ENCODE data around the gene POPDC2.
"Not testable (repeated sequence)": the region's sequence is repeated elsewhere in the genome, so short reads cannot be mapped to it uniquely, and the experiment has no call there.

POPDC2 gene, protein sequence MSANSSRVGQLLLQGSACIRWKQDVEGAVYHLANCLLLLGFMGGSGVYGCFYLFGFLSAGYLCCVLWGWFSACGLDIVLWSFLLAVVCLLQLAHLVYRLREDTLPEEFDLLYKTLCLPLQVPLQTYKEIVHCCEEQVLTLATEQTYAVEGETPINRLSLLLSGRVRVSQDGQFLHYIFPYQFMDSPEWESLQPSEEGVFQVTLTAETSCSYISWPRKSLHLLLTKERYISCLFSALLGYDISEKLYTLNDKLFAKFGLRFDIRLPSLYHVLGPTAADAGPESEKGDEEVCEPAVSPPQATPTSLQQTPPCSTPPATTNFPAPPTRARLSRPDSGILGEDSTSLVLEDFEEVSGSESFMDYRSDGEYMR

DNA sequence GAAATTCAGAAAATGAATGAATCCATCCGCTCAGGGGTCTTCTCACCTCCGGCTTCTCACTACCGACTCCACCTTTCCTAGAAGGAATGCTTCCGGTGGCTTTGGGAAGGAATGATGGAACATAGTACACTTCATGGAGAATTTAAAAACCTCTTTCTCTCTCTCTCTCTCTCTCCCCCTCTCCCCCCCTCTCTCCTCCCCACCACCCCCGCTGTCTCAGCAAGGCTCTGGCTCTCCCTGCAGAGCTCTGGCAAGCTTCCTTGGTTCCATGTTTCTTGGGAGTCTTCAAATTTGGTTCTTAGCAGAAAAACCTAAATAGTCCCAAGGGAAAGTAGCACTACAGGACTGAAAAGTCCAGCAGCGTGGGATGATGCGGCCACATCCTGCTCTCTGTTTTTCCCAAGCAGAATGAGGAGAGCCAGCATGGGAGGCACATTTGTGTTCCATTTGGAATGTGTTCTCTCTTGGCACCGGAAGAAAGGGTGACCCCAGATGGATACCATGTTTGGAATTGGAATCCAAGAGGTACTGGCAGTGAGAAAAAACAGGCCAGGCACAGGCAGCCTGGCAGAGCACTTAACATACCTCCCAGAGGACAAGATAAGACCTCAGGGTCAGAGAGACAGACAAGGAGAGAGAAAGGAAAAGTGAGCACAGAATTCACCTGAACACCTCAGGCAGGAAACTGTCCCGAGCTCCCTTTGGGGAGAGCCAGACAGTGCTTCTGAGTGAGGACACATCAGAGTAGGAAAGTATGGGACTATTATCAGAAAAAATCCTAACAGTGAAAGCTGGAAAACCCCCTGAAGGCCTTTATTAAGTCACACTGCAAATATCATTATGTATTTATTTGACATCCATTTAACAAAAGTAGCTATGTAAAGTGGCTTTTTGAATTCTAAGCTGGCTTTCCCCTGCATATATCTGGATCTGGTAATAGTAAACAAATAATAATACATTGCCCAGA lies at the start of gene POPDC2:
POPDC2 (minus strand) TSS at position 116 of the 967 bp plus-strand sequence. CDS start 166 bp downstream, outside the sequence.
- no peak for DNase-seq (ENCODE audit: low read depth in 2 of 2)

DNA sequence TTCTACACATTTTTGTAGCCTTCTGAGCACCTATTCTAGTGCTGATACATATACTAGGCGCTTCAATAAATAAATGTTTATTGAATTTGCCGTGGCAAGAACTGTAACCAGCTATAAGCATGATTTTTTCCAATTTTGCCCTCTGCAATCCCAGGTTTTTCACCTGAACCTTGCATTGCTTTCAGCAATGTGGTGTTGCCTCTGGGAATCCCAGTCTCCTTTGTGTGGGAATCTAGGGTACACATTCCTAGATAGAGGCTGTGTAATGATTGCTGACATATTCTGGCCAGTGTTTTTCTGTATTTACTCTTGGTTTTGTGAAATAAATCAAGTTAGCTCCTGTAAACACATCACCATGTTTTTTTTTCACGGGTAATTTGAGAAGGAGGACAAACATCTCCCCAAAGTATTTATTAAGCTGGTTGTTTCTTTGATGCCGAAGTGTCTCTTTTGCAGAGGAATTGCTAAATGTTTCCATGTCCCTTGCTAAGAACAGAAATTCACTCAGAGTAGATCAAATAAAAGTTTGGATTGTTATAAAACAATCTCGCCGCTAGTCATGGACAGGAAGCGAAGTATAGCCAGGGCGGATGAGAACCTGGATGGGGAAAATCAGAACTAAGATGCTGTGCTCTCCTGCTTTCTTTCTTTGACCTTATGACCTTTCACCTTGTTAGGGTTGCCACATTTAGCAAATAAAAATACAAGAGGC lies 43.6 kb upstream of the POPDC2 start:
- no peak for DNase-seq (ENCODE audit: low read depth in 2 of 2)

- DNase-seq (ENCODE audit: low read depth in 2 of 2): peak; percentile 77 to 84
Measured at GRCh38 chr3:119702530-119703527, 42.4 kb upstream of the POPDC2 start, which contains the start of gene CFAP91. Gene CFAP91, plus strand, starts transcription at chr3:119703022. Its CDS starts 77 bp downstream, at chr3:119703099.

DNA sequence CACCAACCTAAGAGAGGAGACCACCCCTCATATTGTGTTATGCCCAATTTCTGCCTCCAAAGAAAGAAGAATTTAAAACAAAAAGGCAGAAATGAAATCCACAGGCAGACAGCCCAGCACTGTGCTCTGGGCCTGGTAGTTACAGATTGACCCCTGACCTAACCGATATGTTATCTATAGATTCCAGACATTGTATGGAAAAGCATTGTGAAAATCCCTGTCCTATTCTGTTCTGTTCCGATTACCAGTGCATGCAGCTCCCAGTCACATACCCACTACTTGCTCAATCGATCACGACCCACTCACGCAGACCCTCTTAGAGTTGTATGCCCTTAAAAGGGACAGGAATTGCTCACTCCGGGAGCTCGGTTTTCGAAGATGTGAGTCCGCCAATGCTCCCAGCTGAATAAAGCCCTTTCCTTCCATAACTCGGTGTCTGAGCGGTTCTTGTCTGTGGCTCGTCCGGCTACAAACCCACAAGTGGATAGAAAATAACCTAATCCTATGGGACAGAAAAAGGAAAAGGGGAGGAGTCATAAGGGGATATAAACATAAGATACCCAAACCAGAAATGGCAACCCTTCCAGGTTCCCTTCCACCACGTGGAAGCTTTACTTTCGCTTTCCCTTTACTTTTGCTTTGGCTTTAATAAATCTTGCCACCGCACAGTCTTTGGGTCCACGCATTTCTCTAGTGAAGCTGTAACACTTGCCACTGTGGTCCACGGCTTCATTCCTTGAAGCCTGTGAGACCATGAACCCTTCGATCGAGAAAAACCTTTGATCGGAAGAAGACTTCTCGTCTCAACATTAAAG lies 40.7 kb upstream of the POPDC2 start:
- DNase-seq (ENCODE audit: low read depth in 2 of 2): no peak

DNA sequence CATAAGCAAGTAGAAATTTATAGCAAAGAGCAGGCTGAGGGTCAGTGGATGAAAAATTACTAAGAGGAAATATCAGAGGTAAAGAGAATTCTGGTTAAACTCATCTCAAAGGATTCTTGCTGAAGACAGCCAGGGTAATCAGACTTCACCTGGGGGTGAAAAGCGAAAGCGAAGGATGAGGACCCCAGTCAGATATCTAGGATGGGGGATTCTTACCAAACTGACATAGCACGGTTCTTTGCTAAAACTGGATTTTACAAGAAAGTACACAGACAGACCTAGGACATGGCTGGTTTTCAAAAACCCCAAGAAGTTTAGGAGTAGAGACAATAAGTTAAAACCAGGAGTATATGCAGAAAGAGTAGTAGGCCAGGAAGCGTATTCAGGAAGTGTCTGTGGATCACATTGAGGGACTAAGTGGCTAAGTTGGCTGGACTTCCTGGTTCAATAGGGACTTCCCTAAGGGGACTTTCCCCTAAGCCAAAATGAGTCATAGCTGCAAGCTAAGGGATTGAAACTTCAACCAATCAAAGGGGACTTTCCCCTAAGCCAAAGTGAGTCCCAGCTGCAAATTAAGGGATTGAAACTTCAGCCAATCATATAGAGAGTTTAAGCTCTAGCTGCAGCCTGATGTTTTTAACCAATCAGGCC lies 40.0 kb upstream of the POPDC2 start:
- DNase-seq (ENCODE audit: low read depth in 2 of 2): no peak

DNA sequence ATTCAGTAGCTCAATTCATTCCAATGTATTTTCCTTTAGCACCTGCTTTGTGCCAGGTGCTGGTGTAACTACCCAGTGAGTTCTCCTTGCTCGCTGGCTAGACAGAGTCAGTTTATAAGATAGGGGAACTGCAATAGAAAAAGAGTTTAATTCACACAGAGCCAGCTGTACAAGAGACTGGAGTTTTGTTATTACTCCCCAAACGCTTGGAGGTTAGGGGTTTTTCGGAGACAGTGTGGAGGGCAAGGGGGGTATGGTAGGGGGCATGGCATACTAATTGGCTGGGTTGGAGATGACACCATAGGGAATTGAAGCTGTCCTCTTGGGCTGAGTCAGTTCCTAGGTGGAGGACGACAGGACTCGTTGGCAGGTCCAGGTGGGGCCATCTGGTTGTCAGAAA lies 37.0 kb upstream of the POPDC2 start:
- no peak for DNase-seq (ENCODE audit: low read depth in 2 of 2)

DNA sequence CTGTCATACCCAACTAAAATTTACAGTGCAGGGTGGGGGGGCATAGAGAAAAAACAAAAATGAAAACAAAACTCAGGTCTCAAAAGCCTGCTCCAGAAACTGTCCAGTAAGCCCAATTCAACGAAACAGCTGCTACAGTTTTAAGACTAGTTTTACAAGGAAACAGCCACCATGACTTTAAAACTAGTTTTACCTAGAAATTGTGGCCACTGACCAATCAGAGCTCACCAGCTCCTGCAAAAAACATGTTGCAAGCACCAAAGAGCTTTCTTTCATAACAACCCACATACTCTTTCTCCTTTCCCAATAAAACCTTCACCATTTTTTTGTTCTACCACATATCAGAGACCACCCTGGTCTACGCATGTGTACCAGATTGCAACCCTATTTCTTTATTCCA lies 35.1 kb upstream of the POPDC2 start:
- DNase-seq (ENCODE audit: low read depth in 2 of 2): no peak

DNA sequence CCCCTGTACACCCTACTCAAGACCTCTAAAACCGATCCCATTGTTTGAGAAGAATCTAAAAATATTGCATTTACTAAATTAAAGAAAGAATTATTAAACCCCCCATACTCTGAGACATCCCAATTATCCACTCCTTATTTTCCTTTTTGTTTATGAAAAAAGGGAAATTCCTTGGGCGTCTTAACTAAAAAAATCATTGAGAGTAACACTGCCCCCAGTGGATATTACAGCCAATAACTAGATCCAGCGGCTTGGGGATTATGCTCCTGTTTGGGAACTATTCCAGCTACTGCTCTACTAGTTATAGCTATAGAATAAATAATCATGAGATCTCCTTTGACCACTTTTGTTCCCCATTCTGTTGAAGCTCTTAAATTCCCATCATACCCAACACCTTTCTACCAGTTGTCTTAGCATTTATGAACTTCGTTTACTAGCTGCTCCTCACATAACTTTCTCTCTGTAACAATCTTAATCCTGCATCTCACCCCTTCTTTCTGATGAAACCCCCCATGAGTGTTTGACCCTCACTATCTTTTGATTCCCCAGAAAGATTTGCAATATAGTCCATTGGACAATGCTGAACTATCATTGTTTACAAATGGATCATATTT lies 29.8 kb upstream of the POPDC2 start:
- no peak for DNase-seq (ENCODE audit: low read depth in 2 of 2)

GRCh38 chr3:119683421-119683820 lies 23.0 kb upstream of the POPDC2 start:
- DNase-seq (ENCODE audit: low read depth in 2 of 2): no peak

DNA sequence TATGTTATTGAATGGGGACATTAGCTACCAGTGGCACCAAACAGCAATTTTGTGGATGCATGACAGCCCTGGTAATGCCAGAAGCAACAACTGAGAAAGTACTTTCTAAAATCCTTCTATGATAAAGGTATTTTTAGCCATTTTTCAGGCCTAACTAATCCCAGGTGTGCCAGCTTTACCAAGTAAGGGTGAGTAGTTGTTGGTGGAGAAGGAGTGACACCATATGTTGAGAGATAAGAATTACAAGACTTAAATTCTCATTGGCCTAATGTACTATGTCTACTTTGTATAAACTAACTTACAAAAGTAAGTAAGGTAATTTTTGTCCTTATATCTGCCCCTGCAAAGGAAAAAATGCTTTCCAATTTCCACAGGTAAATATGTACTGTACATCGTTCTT lies 20.9 kb upstream of the POPDC2 start:
- no peak for DNase-seq (ENCODE audit: low read depth in 2 of 2)

DNA sequence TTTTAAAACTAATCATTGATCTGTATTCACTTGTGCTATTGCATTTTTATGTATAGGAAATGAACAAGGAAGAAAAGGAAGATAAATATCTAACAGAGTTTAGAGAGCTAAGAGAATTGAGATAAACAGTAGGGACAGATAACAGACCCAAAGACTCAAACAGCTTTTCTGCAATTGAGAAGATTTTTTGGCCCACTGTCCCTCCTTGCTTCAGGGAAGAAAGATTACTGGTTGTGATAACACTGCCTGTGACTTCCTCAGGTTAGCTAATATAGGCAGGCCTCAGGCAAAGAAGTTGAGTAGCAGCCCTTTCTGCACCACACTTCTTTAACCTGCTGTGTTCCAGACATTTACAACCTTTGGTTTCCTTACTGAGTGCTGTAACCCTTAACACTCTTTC lies 19.5 kb upstream of the POPDC2 start:
- DNase-seq (ENCODE audit: low read depth in 2 of 2): no peak

DNA sequence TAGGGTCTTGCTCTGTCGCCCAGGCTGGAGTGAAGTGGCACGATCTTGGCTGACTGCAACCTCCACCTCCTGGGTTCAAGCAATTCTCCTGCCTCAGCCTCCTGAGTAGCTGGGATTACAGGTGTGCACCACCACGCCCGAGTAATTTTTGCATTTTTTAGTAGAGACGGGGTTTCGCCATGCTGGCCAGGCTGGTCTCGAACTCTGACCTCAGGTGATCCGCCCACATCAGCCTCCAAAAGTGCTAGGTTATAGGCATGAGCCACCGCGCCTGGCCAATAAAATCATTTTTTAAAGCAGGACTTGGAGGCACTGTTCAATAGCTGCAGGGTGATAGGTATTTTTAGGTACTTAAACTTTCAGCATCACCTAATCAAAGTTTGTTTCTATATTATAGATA lies 17.8 kb upstream of the POPDC2 start:
- DNase-seq (ENCODE audit: low read depth in 2 of 2): not testable (repeated sequence)

GRCh38 chr3:119677641-119677934 lies 17.2 kb upstream of the POPDC2 start:
- no peak for DNase-seq (ENCODE audit: low read depth in 2 of 2)

DNA sequence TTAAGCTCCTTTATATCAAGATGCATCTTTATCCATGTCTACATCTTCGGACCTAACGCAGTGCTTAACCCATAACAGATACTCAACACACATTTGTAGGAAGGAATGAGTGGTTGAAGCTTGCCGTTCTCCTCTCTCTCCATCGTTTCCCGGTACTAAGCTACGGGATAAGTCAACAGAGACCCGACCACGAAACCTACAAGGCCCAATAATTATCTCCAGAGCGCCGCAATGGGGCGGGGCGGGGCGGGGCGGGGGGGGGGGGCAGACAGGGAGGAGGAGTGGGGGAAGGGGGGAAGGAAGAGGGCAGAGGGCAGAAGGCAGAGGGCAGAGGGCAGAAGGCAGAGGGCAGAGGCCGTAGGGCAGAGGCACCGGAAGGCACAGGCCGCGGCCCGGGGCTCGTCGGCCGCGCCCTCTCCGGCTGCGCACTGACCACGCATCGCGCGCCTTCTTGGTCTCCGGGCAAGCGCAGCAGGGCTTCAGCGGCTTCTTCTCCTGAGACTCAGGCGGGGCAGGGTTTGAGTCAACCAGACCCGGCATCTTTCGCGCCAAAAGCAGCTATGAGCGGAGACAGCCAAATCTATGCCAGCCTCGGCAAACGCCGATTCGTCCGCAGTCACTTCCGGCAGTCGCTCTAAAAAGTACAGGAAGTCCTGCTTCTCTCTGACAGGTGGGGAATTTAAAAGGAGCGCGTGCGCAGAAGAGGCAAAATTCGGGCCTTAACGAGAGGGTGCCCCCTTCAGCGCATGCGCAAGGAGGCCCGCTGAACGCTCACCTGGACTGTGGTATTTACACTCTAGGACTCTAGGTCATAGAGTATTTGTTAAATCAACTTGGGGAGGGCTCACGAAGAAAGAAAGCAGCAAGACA lies 16.6 kb upstream of the POPDC2 start, which contains the start of gene COX17:
COX17 (minus strand) TSS at position 636 of the 870 bp plus-strand sequence; CDS start at position 540, 96 bp downstream.
- peak; percentile 87 to 92 for DNase-seq (ENCODE audit: low read depth in 2 of 2)

DNA sequence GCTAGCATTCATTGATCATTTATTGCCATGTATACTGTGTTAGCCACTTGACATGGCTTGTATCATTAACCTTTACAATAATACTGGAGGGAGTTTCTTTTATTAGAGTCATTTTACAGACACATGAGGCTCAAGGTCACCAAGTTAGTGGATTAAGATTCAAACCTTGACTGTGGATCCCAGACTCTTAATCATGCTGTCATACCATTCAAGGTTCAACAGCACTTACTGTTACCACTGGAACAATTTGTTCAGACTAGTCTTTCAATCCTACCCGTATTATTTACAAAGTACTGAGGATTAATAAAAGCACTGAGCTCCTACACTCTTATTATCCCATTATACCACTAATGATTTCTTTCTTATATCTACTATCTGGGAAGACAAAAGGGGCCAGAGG lies 15.6 kb upstream of the POPDC2 start:
- no peak for DNase-seq (ENCODE audit: low read depth in 2 of 2)

DNA sequence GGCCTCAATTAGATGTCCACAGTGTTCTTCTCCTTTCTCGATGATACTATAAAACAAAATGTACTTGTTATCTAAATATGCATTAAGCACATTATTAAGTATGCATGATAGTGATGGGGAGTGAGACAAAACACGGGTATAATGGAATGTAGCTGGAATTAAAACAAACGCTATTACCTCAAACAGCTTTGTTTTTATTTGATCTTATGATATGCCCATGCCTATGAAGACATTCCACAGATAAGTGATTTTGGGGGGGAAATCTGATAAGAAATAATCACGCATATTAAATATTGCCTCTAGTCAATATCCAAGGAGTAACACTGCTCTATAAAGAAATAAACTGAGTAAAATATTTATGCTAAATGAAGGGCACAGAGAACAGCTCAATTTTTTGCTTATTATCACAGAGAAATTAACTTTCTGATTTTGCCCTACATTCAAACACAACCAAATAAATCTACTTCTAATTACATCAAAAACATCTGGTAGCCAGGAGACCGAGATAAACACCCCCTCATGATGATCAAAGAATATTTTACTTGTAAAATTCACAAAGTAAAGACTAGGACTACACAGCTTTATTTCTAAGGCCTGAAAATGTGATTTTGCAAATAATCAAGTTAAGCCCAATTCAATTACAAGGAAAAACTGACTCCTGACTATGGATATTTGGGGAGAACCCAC lies 14.9 kb upstream of the POPDC2 start:
- DNase-seq (ENCODE audit: low read depth in 2 of 2): no peak

DNA sequence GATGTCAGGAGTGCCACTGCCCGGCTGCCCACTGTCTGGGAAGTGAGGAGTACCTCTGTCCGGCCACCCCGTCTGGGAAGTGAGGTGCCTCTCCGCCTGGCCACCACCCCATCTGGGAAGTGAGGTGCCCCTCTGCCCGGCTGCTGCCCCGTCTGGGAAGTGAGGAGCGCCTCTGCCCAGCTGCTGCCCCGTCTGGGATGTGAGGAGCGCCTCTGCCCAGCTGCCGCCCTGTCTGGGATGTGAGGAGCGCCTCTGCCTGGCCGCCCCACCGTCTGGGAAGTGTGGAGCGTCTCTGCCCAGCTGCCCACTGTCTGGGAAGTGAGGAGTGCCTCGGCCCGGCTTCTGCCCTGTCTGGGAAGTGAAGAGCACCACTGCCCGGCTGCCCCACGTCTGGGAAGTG lies 13.5 kb upstream of the POPDC2 start:
- DNase-seq (ENCODE audit: low read depth in 2 of 2): no peak
